Posterior cingulate gyrus (tissue), 11 donors: Measurements from ENCODE around the gene GUCY2D.

Experiments used
- DNase-seq, 10 donors: peaks; one replicate each; pipeline versions ENCODE4 v3.0.0 to v3.0.0-alpha.2; 2020 to 2021; ENCODE audit warnings: mixed read lengths in 3 of 10
- intact Hi-C: fragments of 100-400 bp; cut with DNase I; formaldehyde crosslinking; loops from one replicate; pipeline ENCODE4 v1.15.1; 2023

Gene GUCY2D

DNA sequence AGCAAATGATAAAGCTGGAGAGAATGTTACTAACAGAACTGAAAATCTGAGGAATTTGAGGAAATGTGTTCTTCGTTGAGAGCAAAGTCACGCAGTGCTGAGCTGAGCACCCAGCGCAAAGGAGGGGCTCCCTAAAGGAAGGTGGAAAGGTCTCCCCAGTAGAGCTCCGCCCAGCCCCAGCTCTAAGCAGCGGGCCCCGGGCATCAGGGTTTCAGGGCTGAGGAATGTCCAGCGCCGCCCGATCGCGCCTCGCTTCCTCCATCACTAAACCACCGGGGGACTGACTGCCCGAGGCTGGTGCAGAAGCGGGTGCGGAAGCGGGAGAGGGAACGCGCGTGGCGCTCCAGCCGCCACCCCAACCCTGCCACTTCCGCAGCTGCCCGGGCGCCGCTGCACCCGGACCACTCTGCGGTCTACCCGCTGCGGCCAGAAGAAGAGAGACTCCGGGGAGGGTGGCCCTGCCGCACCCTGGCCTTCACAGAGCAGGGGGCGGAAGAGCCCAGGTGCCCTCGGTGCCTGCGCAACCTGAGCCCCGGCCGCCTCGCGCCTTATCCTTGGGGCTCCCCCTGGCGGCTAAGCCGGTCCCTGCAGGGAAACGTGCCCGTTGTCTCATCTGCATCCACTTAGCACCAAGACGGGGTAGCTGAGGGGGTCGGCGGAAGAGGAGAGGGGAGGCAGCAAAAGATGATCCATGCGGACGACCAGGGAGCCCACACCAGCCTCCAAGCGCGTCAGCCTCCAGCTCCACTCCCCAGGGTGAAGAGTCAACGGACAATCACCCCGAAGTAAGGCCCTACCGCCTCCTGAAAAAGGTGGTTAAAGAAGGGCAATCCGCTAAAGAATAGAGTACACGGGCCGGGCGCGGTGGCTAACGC, 12.4 kb upstream of the GUCY2D start:
- intact Hi-C loops: loop anchor here (1.0 to 5.0 kb wide), 4 partner anchors 67 to 167 kb away; no protein-coding TSS in a partner anchor
- peak; percentile 79 to 98 (median 88) for DNase-seq

DNA sequence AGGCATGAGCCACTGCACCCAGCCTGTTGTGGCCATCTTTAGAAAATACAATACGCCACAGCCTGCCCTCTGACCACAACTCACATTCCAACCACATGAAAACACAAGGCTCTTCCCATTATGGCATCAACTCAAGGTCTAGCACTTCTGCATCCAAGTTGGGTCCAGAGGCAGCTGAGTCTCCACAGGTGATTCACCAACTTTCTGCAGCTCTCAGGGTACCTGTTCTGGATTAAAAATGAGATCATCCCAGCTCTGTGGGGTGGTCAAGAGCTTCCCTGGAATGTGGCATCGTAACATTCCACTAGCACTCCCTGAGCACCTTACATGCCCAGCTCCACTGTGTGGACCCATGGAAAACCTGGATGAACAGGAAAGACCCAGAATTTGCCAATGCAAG, 9.9 kb upstream of the GUCY2D start:
- intact Hi-C loops: loop anchor here (5.0 kb wide), 1 partner anchor 65 kb away; no protein-coding TSS in a partner anchor
- no peak for DNase-seq

DNA sequence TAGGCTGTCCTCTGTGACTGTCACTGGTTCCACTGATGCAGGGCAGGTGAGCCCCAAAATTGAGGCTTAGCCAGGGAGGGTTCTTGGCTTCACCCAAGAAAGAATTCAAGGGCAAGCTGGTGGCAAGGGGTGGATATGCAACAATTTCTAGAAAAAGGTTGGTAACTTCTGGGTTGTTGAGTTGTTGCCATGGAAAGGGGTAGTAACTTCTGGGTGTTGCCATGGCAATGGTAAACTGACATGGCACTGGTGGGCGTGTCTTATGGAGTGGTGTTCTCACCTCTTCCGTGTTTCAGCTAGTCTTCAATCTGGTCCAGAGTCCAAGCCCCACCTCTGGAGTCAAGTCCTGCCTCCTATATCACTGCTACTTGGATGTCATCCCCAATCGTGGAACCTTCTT, 9.5 kb upstream of the GUCY2D start:
- intact Hi-C loops: loop anchor here (5.0 kb wide), 1 partner anchor 64 kb away; no protein-coding TSS in a partner anchor
- no peak for DNase-seq

DNA sequence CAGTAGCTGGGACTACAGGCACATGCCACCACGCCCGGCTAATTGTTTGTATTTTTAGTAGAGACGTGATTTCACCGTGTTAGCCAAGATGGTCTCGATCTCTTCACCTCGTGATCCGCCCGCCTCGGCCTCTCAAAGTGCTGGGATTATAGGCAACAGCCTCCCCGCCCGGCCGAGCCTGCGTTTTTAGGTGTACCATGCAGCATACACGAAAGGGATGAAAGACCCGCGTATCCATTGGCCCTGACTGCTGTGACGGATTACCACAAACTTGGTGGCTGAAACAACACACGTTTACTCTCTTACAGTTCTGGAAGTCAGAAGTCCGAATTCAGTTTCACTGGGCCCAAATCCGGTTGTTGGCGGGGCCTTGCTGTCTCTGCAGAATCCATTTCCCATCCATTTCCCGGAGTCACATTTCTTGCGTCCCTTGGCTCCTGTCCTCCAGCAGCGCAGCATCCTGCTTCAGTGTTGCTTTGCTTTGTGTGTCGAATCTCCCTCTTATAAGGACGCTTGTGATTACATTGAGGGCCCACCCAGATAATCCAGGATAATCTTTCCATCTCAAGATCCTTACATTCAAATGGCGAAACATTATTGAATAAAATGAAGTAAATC, 8.3 kb upstream of the GUCY2D start:
- DNase-seq: no peak
- intact Hi-C loops: loop anchor here (5.0 kb wide), 1 partner anchor 63 kb away; no protein-coding TSS in a partner anchor

DNA sequence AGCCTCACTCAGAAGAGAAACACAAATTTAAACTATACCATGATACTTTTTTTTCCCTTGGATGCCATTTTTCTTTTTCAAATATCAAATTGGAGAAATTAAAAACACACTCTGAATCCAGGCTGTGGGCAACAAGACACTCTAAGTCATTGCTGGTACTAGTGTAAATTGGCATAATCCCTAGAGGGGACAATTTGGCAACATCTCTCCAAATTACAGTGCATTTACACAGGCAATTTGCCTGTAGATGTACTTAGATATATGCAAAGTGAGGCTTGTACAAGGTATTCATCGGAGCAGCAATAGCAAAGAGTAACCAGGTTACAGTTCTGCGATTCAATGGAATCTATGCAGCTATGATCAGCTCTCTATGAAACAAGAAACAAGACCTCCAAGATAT, 6.7 kb upstream of the GUCY2D start:
- no peak for DNase-seq
- intact Hi-C loops: loop anchor here (5.0 kb wide), 1 partner anchor 253 kb away; no protein-coding TSS in a partner anchor

DNA sequence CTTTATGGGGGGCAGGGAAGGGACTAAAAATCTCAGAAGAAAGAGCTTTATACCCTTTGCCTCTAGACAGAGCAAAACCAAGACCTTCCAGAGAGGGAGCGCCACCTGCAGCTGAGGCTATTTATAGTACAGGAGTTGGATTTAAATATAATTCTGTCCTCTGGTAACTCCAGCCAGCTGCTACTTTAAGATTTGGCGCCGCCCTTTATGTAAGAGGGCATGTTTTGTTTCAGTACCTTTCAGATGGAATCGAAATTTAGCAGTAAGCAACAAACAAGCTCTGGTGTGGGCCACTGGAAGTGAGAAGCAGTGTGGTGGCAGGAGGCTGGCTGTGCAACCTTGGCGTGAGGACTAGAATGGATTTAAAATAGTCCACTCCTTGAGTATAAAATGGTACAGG, 5.2 kb upstream of the GUCY2D start:
- intact Hi-C loops: loop anchor here (5.0 kb wide), 1 partner anchor 255 kb away; no protein-coding TSS in a partner anchor
- DNase-seq: no peak

DNA sequence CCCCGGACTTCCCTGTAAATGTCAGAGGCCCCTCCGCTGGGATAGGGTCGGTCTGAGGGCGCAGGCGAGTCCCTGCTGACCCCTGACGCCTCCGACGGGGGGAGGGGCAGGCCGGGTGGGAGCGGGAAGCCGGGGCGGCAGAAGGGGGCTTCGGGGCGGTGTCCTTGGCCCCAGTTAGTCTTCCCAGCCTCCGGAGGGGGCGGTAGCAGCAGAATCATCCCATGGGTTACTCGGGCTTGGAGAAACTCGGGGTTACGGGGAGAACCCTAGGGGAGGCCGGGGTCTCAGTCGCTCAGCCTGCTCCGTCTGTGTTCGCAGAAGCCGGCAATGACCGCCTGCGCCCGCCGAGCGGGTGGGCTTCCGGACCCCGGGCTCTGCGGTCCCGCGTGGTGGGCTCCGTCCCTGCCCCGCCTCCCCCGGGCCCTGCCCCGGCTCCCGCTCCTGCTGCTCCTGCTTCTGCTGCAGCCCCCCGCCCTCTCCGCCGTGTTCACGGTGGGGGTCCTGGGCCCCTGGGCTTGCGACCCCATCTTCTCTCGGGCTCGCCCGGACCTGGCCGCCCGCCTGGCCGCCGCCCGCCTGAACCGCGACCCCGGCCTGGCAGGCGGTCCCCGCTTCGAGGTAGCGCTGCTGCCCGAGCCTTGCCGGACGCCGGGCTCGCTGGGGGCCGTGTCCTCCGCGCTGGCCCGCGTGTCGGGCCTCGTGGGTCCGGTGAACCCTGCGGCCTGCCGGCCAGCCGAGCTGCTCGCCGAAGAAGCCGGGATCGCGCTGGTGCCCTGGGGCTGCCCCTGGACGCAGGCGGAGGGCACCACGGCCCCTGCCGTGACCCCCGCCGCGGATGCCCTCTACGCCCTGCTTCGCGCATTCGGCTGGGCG, 542 bp downstream of the GUCY2D start:
- DNase-seq: no peak
- intact Hi-C loops: no loop called here

DNA sequence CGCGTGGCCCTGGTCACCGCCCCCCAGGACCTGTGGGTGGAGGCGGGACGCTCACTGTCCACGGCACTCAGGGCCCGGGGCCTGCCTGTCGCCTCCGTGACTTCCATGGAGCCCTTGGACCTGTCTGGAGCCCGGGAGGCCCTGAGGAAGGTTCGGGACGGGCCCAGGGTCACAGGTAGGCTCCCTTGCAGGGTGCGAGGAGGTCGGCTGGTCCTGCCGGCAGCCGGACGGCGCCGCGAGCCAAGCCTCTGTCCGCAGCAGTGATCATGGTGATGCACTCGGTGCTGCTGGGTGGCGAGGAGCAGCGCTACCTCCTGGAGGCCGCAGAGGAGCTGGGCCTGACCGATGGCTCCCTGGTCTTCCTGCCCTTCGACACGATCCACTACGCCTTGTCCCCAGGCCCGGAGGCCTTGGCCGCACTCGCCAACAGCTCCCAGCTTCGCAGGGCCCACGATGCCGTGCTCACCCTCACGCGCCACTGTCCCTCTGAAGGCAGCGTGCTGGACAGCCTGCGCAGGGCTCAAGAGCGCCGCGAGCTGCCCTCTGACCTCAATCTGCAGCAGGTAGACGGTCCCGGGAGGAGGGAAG, 1.3 kb downstream of the GUCY2D start:
- intact Hi-C loops: no loop called here
- DNase-seq: no peak

DNA sequence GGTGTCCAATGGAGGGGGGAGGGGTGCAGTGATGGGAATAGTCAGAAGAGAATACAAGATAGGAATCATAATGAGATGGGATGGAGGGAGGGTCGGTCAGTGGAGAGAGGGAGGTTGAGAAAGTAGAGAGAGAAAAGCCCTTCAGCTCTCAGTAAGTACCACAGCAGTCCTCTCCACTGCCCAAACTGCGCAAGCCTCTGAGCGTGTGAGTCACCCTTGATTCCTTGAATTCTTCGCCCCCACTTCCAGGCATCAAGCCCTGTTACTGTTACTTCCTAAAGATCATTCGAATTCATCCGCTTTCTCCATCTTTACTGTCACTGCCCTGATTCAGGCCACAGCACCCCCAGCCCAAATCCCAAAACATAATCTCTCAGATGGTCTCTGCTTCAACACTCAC, 2.5 kb downstream of the GUCY2D start:
- DNase-seq: peak in 1 of 10 donors; percentile 77
- intact Hi-C loops: no loop called here

DNA sequence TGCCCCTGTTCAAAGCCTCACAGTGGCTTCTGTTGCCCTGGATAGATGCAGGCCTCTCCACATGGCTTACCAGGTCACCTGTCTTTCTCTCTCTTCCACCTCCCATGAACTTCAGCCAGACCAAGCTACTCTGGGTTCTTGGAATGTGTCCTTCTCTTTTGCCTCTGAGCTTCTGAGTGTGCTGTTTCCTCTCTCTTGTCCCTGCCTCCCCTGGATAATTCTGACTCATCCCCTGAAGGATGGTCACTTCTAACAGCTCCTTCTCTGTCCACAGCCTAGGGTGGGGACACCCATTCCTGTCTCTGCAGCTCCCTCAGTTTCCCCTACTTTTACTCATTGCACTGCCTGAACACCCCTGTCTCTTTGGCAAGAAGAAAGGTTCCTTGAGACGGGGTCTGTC, 2.9 kb downstream of the GUCY2D start:
- DNase-seq: no peak
- intact Hi-C loops: no loop called here

DNA sequence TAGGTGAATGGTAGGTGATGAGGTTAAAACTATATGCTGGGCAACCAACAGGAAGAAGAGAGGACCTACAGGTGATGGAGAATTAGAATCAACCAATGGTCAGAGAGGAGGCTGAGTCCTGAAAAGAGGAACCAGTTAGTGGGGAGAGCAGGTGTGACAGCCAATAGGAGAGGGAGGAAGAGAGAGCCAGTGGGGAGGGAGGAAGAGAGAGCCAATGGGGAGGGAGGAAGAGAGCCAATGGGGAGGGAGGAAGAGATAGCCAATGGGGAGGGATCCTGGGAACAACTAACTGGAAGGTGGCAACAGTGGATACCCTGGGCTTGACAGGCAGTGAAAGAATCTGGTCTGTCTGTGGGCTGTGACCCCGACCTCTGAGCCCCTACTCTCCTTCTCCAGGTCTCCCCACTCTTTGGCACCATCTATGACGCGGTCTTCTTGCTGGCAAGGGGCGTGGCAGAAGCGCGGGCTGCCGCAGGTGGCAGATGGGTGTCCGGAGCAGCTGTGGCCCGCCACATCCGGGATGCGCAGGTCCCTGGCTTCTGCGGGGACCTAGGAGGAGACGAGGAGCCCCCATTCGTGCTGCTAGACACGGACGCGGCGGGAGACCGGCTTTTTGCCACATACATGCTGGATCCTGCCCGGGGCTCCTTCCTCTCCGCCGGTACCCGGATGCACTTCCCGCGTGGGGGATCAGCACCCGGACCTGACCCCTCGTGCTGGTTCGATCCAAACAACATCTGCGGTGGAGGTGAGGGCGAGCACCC, 3.7 kb downstream of the GUCY2D start:
- intact Hi-C loops: no loop called here
- DNase-seq: no peak

DNA sequence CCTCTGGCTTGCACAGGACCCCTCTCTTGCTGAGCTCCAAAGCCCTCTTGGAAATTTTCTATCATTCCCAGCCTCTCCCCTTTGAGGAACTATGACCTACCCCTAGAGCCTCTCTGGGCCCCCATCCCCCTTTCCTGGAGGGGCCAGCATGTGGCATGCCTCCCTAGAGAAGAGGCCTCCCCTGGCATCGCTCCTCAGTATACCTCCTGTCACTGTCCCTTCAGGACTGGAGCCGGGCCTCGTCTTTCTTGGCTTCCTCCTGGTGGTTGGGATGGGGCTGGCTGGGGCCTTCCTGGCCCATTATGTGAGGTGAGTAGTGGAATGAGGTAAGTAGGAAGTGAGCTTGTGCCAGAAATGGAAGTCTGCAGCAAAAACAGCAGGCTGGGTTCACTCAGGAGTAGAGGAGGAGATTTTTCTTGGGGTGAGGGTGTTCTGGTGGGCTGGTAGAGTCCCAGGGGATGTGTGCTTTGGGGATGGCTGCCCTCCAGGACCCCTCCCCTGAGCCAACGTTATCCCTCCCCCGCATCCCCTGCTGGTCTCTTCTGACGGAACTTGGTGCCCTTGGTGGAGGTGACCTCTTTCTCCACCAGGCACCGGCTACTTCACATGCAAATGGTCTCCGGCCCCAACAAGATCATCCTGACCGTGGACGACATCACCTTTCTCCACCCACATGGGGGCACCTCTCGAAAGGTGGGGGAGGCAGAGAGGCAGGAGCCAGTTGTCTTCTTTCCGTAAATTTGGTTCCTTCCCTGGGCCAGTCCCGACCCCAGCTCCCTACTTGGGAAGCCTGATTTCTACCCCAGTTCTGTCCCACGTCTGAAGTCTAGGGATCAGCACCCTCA, 4.6 kb downstream of the GUCY2D start:
- DNase-seq: peak in 1 of 10 donors; percentile 49
- intact Hi-C loops: no loop called here

DNA sequence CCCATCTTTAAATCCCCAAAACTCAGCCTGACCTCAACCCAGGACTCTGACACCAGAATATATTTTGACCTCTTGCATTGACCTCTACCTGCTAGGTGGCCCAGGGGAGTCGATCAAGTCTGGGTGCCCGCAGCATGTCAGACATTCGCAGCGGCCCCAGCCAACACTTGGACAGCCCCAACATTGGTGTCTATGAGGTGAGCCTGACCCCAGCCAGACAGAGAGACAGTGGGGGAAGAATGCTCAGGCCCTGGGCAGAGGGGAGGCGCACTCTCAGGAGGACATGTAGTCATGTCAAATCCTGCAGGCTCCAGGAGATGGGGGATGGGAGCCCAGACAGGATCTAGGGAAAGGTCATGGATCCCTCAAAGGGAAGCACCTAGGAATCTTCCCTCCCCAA, 5.4 kb downstream of the GUCY2D start:
- intact Hi-C loops: no loop called here
- peak in 1 of 10 donors; percentile 42 for DNase-seq

DNA sequence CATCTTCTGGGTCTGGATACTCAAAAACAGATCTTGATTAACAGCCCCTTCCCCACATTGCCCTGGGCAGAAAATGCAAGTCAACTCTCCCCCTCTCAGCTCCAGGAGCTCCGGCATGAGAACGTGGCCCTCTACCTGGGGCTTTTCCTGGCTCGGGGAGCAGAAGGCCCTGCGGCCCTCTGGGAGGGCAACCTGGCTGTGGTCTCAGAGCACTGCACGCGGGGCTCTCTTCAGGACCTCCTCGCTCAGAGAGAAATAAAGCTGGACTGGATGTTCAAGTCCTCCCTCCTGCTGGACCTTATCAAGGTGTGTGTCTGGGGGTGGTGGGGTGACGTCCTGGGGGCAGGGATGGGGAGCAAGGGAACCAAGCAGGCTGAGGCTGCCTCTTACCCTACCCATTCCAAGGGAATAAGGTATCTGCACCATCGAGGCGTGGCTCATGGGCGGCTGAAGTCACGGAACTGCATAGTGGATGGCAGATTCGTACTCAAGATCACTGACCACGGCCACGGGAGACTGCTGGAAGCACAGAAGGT, 9.7 kb downstream of the GUCY2D start:
- intact Hi-C loops: no loop called here
- DNase-seq: no peak

DNA sequence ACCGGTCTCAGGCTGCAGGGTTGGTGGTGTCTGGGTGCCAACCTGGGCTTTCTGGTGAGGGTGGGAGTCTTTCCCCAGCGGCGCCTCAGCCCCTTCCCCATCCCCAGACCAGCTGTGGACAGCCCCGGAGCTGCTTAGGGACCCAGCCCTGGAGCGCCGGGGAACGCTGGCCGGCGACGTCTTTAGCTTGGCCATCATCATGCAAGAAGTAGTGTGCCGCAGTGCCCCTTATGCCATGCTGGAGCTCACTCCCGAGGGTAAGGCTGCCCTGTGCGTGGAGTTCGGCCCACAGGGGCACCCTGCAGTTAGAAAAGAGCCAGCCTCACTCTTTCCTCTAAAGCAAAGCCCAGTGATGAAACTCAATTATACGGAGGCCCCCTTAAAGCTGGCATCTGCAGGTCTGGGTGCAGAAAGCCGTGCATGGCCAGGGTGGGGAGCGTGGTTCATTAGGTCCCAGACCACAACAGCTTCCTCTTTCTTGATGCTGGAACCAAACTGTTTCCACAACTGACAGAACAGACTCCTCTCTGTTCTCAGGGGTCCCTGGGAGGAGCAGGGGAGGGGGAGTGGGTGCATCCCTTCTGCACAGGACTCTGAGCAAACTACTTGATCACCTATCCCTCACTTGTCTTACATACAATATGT, 10.7 kb downstream of the GUCY2D start:
- no peak for DNase-seq
- intact Hi-C loops: no loop called here

DNA sequence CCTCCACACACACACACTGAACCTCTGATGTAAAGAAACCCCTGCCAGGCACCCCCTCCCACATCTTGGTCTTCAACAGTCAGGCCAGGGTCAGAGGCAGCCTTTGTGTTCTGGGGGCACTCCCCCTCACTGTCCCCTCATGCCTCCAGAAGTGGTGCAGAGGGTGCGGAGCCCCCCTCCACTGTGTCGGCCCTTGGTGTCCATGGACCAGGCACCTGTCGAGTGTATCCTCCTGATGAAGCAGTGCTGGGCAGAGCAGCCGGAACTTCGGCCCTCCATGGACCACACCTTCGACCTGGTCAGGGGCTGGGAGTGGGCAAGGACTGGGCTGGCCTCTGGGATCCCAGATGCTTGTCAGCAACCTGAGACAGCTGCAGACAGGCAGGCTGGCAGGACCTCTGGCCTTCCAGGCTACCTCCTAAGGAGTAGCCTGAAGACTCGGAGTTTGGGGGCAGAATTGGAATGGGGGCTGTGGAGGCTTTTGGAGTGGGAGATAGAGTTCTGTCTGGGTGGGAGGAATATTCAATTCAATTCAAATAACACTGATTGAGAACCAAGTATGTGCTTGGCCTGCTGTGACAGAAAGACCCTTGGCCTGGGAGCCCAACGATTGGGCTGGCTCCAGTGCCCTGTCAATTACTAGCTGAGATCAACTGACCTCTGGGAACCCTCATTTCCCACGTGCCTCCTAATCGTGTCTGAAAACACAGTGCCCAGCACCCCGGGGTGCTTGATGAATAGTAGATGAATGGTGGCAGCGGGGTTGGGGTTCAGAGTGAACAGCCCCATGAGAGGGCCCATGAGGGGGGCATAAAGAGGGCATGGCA, 11.5 kb downstream of the GUCY2D start:
- intact Hi-C loops: no loop called here
- no peak for DNase-seq

DNA sequence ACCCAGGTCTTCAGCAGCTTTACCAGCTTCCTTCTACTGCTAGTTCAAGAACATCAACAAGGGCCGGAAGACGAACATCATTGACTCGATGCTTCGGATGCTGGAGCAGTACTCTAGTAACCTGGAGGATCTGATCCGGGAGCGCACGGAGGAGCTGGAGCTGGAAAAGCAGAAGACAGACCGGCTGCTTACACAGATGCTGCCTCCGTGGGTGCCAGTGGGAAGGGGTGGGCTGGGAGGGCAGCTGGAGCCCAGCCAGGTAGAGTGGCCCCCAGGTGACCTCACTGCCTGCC, 12.1 kb downstream of the GUCY2D start:
- no peak for DNase-seq
- intact Hi-C loops: no loop called here
